ENCODE data around the gene BLACAT1. TPM values are rescaled to one million over a fixed set of nuclear protein-coding genes. Genes with fewer than 3 reads are reported as not detected.

BLACAT1 gene
- total and polyA plus RNA-seq, 2 of the 8 experiments (the other 6 are each of a cell fraction or from before 2014, with no cell fraction given) = 3.5 to 10.5 TPM

DNA sequence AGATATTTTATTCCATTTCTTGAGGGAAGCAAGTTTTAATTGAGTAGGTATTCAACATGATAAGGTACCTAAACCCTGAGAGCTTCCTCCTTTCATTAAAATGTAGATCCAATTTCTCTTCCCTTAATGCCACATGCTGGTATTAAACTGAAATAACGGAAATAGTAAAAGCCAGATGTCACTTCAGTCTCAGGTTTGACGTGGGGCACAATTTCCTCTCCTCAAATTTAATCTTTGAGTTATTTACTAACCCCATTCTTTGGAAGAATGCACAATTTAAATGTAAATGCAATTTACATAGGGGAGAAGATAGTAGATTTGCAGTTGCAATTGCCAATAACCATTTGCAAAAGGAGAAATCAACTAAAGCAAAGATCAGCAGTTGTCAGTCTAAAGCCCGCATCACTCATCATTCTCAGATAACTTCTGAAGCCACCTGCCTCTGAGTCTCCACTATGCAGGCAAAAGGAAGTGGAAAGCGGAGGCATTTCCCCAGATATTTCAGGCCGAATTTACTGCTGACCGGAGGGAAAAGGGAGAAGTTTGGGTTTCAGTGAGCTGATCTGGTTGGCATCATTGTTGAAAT lies 31.9 kb downstream of the BLACAT1 start:
- Histone ChIP-seq H3K27ac (ENCODE audit: low read depth, low read length) (no peak overlapping the region), H3K14ac (ENCODE audit: insufficient read length) (no peak overlapping the region), H3K79me1 (ENCODE audit: low read depth, low read length) (no peaks in the 10 kb centered on the region), H2AK5ac (ENCODE audit: low read depth, low read length) (no peak overlapping the region), H2BK15ac (ENCODE audit: low read length) (no peak overlapping the region), H3K9me3 (ENCODE audit: insufficient read depth in 2 of 2, low read depth in 1 of 2, low read length in 1 of 2) (no peaks in the 10 kb centered on the region), H3K4me3 (ENCODE audit: extremely low read depth in 1 of 4, insufficient read depth in 2 of 4, low read depth in 3 of 4, low read length in 4 of 4) (no peak overlapping the region), H4K20me1 (replicated peaks in 1 of 2; ENCODE audit: control insufficient read depth in 1 of 2, insufficient read depth in 2 of 2, low read length in 2 of 2) (no peaks in the 10 kb centered on the region), H3K18ac (ENCODE audit: extremely low read depth, low read length) (no peak overlapping the region), H3K4me2 (ENCODE audit: insufficient read depth in 1 of 2, low read depth in 2 of 2, low read length in 2 of 2) (no peak overlapping the region), H3K56ac (replicated peaks; ENCODE audit: insufficient read length, low read depth, low read length) (no peak overlapping the region), H2AFZ (ENCODE audit: low read length) (no peak overlapping the region), H2BK5ac (ENCODE audit: low read depth, low read length) (no peak overlapping the region), H4K5ac (ENCODE audit: insufficient read length, low read depth, low read length) (no peak overlapping the region), H3K23ac (ENCODE audit: insufficient read length) (no peak overlapping the region), H3K79me2 (ENCODE audit: control insufficient read depth in 1 of 2, insufficient read depth in 2 of 2, low read length in 2 of 2) (no peaks in the 10 kb centered on the region), H3K4me1 (replicated peaks in 1 of 4; ENCODE audit: control insufficient read depth in 3 of 4, insufficient read depth in 4 of 4, low read length in 3 of 4) (peaks cover 0 to 7% (median 2%) of the 10 kb centered on the region in 4 experiments; a peak in 4 of 7 replicates), H4K8ac (ENCODE audit: extremely low read depth, insufficient read depth, low read length) (no peak overlapping the region), H3K36me3 (ENCODE audit: control insufficient read depth in 2 of 4, insufficient read depth in 4 of 4, low read length in 3 of 4) (no peaks in the 10 kb centered on the region), H2BK20ac (ENCODE audit: low read length) (no peak overlapping the region), H2BK12ac (ENCODE audit: low read depth, low read length) (no peak overlapping the region), H4K91ac (replicated peaks; ENCODE audit: insufficient read length, low read length) (no peak overlapping the region), H3K4ac (replicated peaks; ENCODE audit: insufficient read length, low read depth, low read length) (no peak overlapping the region), H2BK120ac (replicated peaks; ENCODE audit: low read depth, low read length) (no peak overlapping the region), H3K27me3 (replicated peaks in 1 of 4; ENCODE audit: control insufficient read depth in 3 of 4, extremely low read depth in 1 of 4, insufficient read depth in 3 of 4, low read length in 3 of 4) (peaks cover 0 to 2% (median under 1%) of the 10 kb centered on the region in 4 experiments; a peak in 4 of 7 replicates), H3K9ac (replicated peaks in 1 of 4; ENCODE audit: extremely low read depth in 1 of 4, low read depth in 3 of 4, low read length in 3 of 4) (no peak overlapping the region), H3K23me2 (ENCODE audit: low read depth, low read length) (no peaks in the 10 kb centered on the region; the same call in 1 of the 2 replicates)
- FAIRE-seq (no peak), DNase-seq (ENCODE audit: low read depth in 1 of 2, low spot score in 2 of 2) (no peak)
- WGBS, 2 experiments (ENCODE audit: extremely low coverage in 1 of 2, insufficient coverage in 1 of 2, insufficient read length in 1 of 2, insufficient replicate concordance in 2 of 2, low coverage in 1 of 2, low lambda C conversion rate in 2 of 2, missing lambda C conversion rate in 1 of 2) = 70% methylated on average over 6 of the region's 6 CpGs; no CpG with 5 or more reads in 1 of the 2 experiments
- ChIA-PET POLR2A (ENCODE audit: partially characterized antibody) (interaction anchor here (0.9 to 1.6 kb wide), 2 partner anchors 12 to 15 kb away, joined by 3 to 4 read pairs; no protein-coding TSS in a partner anchor), CTCF (ENCODE audit: partially characterized antibody) (interaction anchor here (0.6 to 21.5 kb wide), 19 partner anchors 7 to 150 kb away, joined by 3 to 479 read pairs (median 5); partner anchors contain the start of genes BLACAT1 and LEMD1)
- no peak for TF ChIP-seq HDAC2 (IDR thresholded peaks at IDR 0.05; ENCODE audit: borderline replicate concordance in 1 of 2, low read depth in 2 of 2, low read length in 2 of 2)
- no peak for TF ChIP-seq SP4 (IDR thresholded peaks at IDR 0.05; ENCODE audit: low read length)
- TF ChIP-seq RBBP5 (IDR thresholded peaks at IDR 0.05; ENCODE audit: borderline replicate concordance, low read depth, low read length) = no peak
- no peak for TF ChIP-seq TBP (IDR thresholded peaks at IDR 0.05; ENCODE audit: low read depth, low read length)
- TF ChIP-seq MAFK (IDR thresholded peaks at IDR 0.05; ENCODE audit: low read depth, low read length) = no peak
- TF ChIP-seq KDM5A (IDR thresholded peaks at IDR 0.05; ENCODE audit: low read length) = no peak
- TF ChIP-seq TCF12 (IDR thresholded peaks at IDR 0.05; ENCODE audit: low read depth, low read length) = no peak
- TF ChIP-seq HDAC6 (IDR thresholded peaks at IDR 0.05; ENCODE audit: low read depth, low read length) = no peak
- TF ChIP-seq SIX5 (IDR thresholded peaks at IDR 0.05; ENCODE audit: low read depth, low read length) = no peak
